ENCODE data around the gene CCNC. TPM values are rescaled to one million over a fixed set of nuclear protein-coding genes. Genes with fewer than 3 reads are reported as not detected.

The CCNC gene
- total RNA-seq, 1 donor from 2014 or later, result 29.9 TPM

GRCh38 chr6:99613409-99613704, 44.9 kb upstream of the CCNC start:
- peak in 1 of 3 experiments; percentile 37 for TF ChIP-seq CTCF (IDR thresholded peaks at IDR 0.05)
- H3K4me3 ChIP-seq, result peak overlapping the region; percentile 55 to 65
- DNase-seq (ENCODE audit: low spot score in 2 of 2), result no peak
- intact Hi-C loops (cut with DNase I), result loop anchor here (10.0 kb wide), 1 partner anchor 789 kb away; no protein-coding TSS in a partner anchor
- peaks cover 6 to 15% of the 10 kb centered on the region in 2 donors for H3K4me1 ChIP-seq
- no peaks in the 10 kb centered on the region for H3K36me3 ChIP-seq
- no peaks in the 10 kb centered on the region for H3K9me3 ChIP-seq
- H3K27me3 ChIP-seq, result peaks cover 31% of the 10 kb centered on the region
- H3K27ac ChIP-seq, result no peak overlapping the region

- Histone ChIP-seq H3K27me3 (peaks cover 37% of the 10 kb centered on the region), H3K36me3 (no peaks in the 10 kb centered on the region), H3K9me3 (no peaks in the 10 kb centered on the region), H3K4me3 (peak overlapping the region; percentile 55 to 65), H3K4me1 (peaks cover 6 to 15% of the 10 kb centered on the region in 2 donors), H3K27ac (no peak overlapping the region)
- DNase-seq (ENCODE audit: low spot score in 2 of 2), result no peak
- TF ChIP-seq CTCF (IDR thresholded peaks at IDR 0.05), result no peak
- intact Hi-C loops (cut with DNase I), result loop anchor here (10.0 kb wide), 1 partner anchor 788 kb away; no protein-coding TSS in a partner anchor
Observed at GRCh38 chr6:99612551-99613408, 44.3 kb upstream of the CCNC start.

GRCh38 chr6:99611148-99611547, 42.7 kb upstream of the CCNC start:
- Histone ChIP-seq H3K36me3 (no peaks in the 10 kb centered on the region), H3K4me3 (no peak overlapping the region), H3K4me1 (peaks cover 6 to 15% of the 10 kb centered on the region in 2 donors), H3K27ac (no peak overlapping the region), H3K9me3 (no peaks in the 10 kb centered on the region), H3K27me3 (peaks cover 48% of the 10 kb centered on the region)
- DNase-seq (ENCODE audit: low spot score in 2 of 2), result no peak
- intact Hi-C loops (cut with DNase I), result loop anchor here (10.0 kb wide), 1 partner anchor 786 kb away; no protein-coding TSS in a partner anchor
- no peak for TF ChIP-seq CTCF (IDR thresholded peaks at IDR 0.05)

GRCh38 chr6:99609905-99610489, 41.5 kb upstream of the CCNC start:
- Histone ChIP-seq H3K4me1 (peaks cover 6 to 15% of the 10 kb centered on the region in 2 donors), H3K4me3 (no peak overlapping the region)
- intact Hi-C loops (cut with DNase I), result loop anchor here (10.0 kb wide), 1 partner anchor 785 kb away; no protein-coding TSS in a partner anchor

GRCh38 chr6:99608886-99609482, 40.5 kb upstream of the CCNC start:
- no peak for TF ChIP-seq CTCF (IDR thresholded peaks at IDR 0.05)
- intact Hi-C loops (cut with DNase I), result no loop called here
- peaks cover 54% of the 10 kb centered on the region for H3K27me3 ChIP-seq
- H3K36me3 ChIP-seq, result no peaks in the 10 kb centered on the region
- H3K4me3 ChIP-seq, result no peak overlapping the region
- no peak overlapping the region for H3K27ac ChIP-seq
- DNase-seq (ENCODE audit: low spot score in 2 of 2), result no peak
- H3K9me3 ChIP-seq, result no peaks in the 10 kb centered on the region
- peaks cover under 1 to 14% of the 10 kb centered on the region in 2 donors for H3K4me1 ChIP-seq

More at GRCh38 chr6:99609905-99610489, 41.5 kb upstream of the CCNC start:
- Histone ChIP-seq H3K36me3 (no peaks in the 10 kb centered on the region), H3K27me3 (peaks cover 53% of the 10 kb centered on the region), H3K27ac (no peak overlapping the region), H3K9me3 (no peaks in the 10 kb centered on the region)
- TF ChIP-seq CTCF (IDR thresholded peaks at IDR 0.05), result no peak
- DNase-seq (ENCODE audit: low spot score in 2 of 2), result no peak
